Small intestine (tissue), 7 donors: Measurements from ENCODE around the gene ARHGAP30. TPM values are rescaled to one million over a fixed set of nuclear protein-coding genes. Genes with fewer than 3 reads are reported as not detected.
"Not testable (repeated sequence)": the region's sequence is repeated elsewhere in the genome, so short reads cannot be mapped to it uniquely, and the experiment has no call there.

Source experiments
- DNase-seq, 2 donors: peaks; one replicate each; pipeline versions ENCODE4 v3.0.0 to v3.0.0-alpha.2; 2013
- FAIRE-seq: peaks from 2 replicates; lab custom pipeline; 2012; peaks lifted over from hg19 to GRCh38; lab: Jason Lieb, UNC
- H3K27ac ChIP-seq, 3 donors: one replicate each; pipeline ENCODE4 v1.5.1; 2013; ENCODE audit warnings: low read length in 2 of 3, mild to moderate bottlenecking in 2 of 3, control low read depth in 1 of 3, inconsistent platforms in 1 of 3, low read depth in 1 of 3, moderate library complexity in 1 of 3
- H3K27me3 ChIP-seq, 3 donors: one replicate each; pipeline ENCODE4 v1.6.1; 2013; ENCODE audit warnings: low read length in 3 of 3, inconsistent platforms in 1 of 3; ENCODE audit not compliant: control insufficient read depth in 3 of 3, insufficient read depth in 3 of 3
- H3K36me3 ChIP-seq, 3 donors: one replicate each; pipeline ENCODE4 v1.6.1; 2013; ENCODE audit warnings: low read length in 3 of 3, inconsistent platforms in 1 of 3, low read depth in 1 of 3, mild to moderate bottlenecking in 1 of 3, moderate library complexity in 1 of 3; ENCODE audit not compliant: control insufficient read depth in 3 of 3, insufficient read depth in 2 of 3
- H3K4me1 ChIP-seq, 3 donors: one replicate each; pipeline ENCODE4 v1.6.1; 2013; ENCODE audit warnings: low read length in 2 of 3, inconsistent platforms in 1 of 3, low read depth in 1 of 3, mild to moderate bottlenecking in 1 of 3, moderate library complexity in 1 of 3; ENCODE audit not compliant: control insufficient read depth in 3 of 3, insufficient read depth in 2 of 3
- H3K4me3 ChIP-seq, 3 donors: one replicate each; pipeline ENCODE4 v1.5.1; 2013; ENCODE audit warnings: low read length in 3 of 3, control low read depth in 1 of 3, inconsistent platforms in 1 of 3, low read depth in 1 of 3, mild to moderate bottlenecking in 1 of 3, moderate library complexity in 1 of 3
- H3K9me3 ChIP-seq, 2 donors: one replicate each; pipeline ENCODE4 v1.6.1; 2013; ENCODE audit warnings: low read depth in 1 of 2, low read length in 1 of 2; ENCODE audit not compliant: control insufficient read depth in 2 of 2, insufficient read depth in 1 of 2
- WGBS, 3 donors: extraction: QIAGEN DNeasy Blood & Tissue Kit; methylation state at CpG; one replicate each; pipeline ENCODE4 v1.1.7; 2013; 5-methylcytosine and 5-hydroxymethylcytosine counted together
- polyA plus RNA-seq, 4 donors: library from polyadenylated mRNA; stranded (reverse) in 3 of 4; unstranded in 1 of 4; fragments of 200-250 nt in 3 of 4; fragments of 120-200 nt in 1 of 4; gene quantifications; one replicate each; pipeline versions ENCODE4 v1.2.1 to v1.2.3, GENCODE V29; 2013
- donor health status: healthy with polysubstance abuse.
- donor health status: control.
- donor health status: control.
- donor health status: Bipolar disorder and iron deficiency.
- donor health status: healthy.

The ARHGAP30 gene
- polyA plus RNA-seq, 4 donors = 2.2 to 5.8 (median 5.2) TPM

- peaks cover 0 to 3% (median 0%) of the 10 kb centered on the region in 3 donors for H3K36me3 ChIP-seq
- WGBS, 3 donors = 12% methylated on average over 33 to 34 of the region's 34 CpGs
- DNase-seq (peak; percentile 98 to 99), FAIRE-seq (no peak)
- H3K27ac ChIP-seq = peak overlapping the region; percentile 87 to 98 (median 93)
- peaks cover 0 to 3% (median 0%) of the 10 kb centered on the region in 3 donors for H3K27me3 ChIP-seq
- peaks cover 0 to 22% (median 6%) of the 10 kb centered on the region in 3 donors for H3K4me1 ChIP-seq
- H3K9me3 ChIP-seq = no peaks in the 10 kb centered on the region
- H3K4me3 ChIP-seq = peak overlapping the region; percentile 61 to 63 (median 63)
These were observed 48.3 kb downstream of the ARHGAP30 start for GRCh38 chr1:161021165-161021969.

DNA sequence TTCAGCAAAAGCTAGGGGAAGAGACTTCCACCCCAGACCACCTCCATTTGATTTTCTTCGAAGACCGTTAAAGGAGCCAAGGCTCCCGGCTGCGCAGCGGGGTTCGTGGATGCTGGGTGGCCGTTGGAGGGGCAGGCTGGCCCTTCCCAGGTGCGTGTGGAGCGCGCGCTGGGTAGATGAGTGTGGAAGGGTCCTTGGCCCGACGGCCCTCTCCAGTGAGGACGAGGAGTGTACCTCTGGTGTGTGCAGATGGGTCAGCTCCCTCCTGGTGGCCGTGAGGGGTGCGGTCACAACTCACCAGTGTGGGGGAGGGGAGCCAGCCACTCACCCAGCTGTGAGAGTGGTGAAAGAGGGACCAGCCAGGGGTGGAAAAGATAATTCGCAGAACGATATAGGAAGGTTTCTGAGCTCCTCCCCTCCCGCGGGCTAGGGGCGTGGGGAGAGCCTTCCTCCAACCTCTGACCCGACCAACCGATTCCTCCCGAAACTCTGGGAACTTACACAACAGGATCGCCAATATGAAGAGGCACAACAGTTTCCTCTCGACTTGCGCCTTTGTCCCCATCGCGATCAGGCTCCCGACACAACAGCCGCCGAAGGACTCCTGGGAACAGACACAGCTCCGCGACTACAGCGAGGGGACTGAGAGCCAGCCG is 49.1 kb downstream of the ARHGAP30 start, which contains the start of gene F11R:
Gene F11R, minus strand, starts transcription at position 644 of the 656 bp plus-strand sequence. Its CDS starts 79 bp downstream, at position 565.
- peaks cover 0 to 3% (median 0%) of the 10 kb centered on the region in 3 donors for H3K27me3 ChIP-seq
- peaks cover 0 to 5% (median 0%) of the 10 kb centered on the region in 3 donors for H3K36me3 ChIP-seq
- DNase-seq = peak; percentile 75 to 87
- H3K4me3 ChIP-seq = peak within 1 kb of the TSS; percentile 61 to 63 (median 63)
- peaks cover 0 to 29% (median 6%) of the 10 kb centered on the region in 3 donors for H3K4me1 ChIP-seq
- no peak for FAIRE-seq
- H3K27ac ChIP-seq = peak within 1 kb of the TSS; percentile 87 to 98 (median 93)
- H3K9me3 ChIP-seq = no peaks in the 10 kb centered on the region
- 1% methylated on average over 32 to 36 of the region's 36 CpGs for WGBS, 3 donors

- Histone ChIP-seq H3K9me3 (no peaks in the 10 kb centered on the region), H3K36me3 (peaks cover 0 to 5% (median 0%) of the 10 kb centered on the region in 3 donors), H3K27me3 (peaks cover 0 to 3% (median 0%) of the 10 kb centered on the region in 3 donors), H3K27ac (peak overlapping the region; percentile 87 to 98 (median 93)), H3K4me3 (peak overlapping the region; percentile 61 to 63 (median 63)), H3K4me1 (peaks cover 0 to 34% (median 6%) of the 10 kb centered on the region in 3 donors)
- peak in 1 of 2 donors; percentile 68 for DNase-seq
- whole genome bisulfite sequencing, 3 donors = 7 to 15% (median 13%) methylated on average over 10 of the region's 10 CpGs
- FAIRE-seq = no peak
These were observed 49.8 kb downstream of the ARHGAP30 start for GRCh38 chr1:161019751-161020495.

GRCh38 chr1:161019111-161019660 is 50.5 kb downstream of the ARHGAP30 start:
- Histone ChIP-seq H3K27ac (peak overlapping the region; percentile 46 to 93 (median 87)), H3K4me1 (peaks cover 0 to 41% (median 6%) of the 10 kb centered on the region in 3 donors), H3K4me3 (peak overlapping the region in 2 of 3 donors; percentile 61 to 63)
- not testable (repeated sequence) for FAIRE-seq, H3K36me3 ChIP-seq, DNase-seq, H3K27me3 ChIP-seq, H3K9me3 ChIP-seq
- 68 to 79% (median 75%) methylated on average over 15 of the region's 15 CpGs for WGBS, 3 donors

DNA sequence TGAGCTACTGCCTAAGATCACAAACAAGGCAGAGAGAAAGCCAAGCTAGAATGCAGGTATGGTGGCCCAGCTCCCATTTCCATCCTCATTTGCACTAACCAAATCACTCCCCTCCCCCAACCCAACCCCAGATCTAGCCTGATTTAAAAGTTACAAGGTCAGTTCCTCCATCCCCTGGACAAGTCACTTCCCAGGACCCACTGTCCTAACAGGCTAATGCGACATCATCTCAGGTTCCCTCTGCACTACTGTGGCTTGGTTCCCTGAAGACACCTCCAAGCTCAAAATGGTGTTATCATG is 51.1 kb downstream of the ARHGAP30 start:
- H3K27me3 ChIP-seq = peaks cover 0 to 3% (median 0%) of the 10 kb centered on the region in 3 donors
- H3K9me3 ChIP-seq = no peaks in the 10 kb centered on the region
- FAIRE-seq (no peak), DNase-seq (no peak)
- H3K4me1 ChIP-seq = peaks cover 0 to 45% (median 6%) of the 10 kb centered on the region in 3 donors
- H3K27ac ChIP-seq = peak overlapping the region; percentile 74 to 93 (median 84)
- H3K36me3 ChIP-seq = peaks cover 0 to 5% (median 0%) of the 10 kb centered on the region in 3 donors
- peak overlapping the region in 2 of 3 donors; percentile 61 to 63 for H3K4me3 ChIP-seq
- WGBS, 3 donors = 83 to 93% (median 92%) methylated on average over 1 of the region's 1 CpG

DNA sequence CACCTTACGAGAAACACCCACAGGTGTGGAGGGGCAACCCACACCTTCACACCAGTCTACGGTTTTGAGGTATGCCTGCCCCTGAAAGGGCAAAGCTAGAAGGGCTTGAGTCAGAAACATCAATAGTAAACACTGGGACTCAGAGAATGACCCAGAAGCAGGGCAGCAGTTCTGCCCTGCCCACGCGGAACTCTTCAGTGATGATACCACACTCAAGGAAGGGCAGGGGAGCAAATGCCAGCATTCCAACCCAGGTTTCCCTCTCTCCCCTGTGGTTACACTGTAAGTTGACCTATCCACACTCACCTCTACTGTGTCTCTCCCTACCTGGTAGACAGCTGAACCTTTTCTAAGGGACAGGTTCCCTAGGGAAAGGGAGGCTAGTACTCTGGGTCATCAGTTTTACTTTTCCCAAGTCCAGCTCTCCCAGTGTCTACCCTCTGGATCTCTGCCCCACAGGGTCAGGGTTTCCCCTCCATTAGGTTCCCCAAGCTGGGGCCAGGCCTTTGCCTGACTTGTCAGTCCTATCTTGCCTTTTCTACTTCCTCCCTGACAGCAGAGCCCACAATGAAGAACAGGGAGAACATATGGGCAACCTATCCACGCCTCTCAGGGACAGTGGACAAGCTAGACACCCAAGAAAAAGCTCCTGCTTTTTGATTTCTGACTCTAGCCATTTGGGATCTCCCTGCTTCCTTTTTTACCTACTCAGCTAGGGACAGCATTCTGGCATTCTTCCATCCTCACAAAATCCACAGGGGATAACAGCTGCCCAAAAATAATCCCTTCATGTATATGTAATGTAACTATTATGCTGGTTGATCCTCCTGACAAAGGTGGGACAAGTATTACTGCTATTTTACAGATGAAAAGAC is 51.7 kb downstream of the ARHGAP30 start:
- H3K9me3 ChIP-seq = no peaks in the 10 kb centered on the region
- peaks cover 0 to 7% (median 0%) of the 10 kb centered on the region in 3 donors for H3K36me3 ChIP-seq
- 40 to 70% (median 60%) methylated on average over 5 of the region's 5 CpGs for WGBS, 3 donors
- H3K27ac ChIP-seq = peak overlapping the region; percentile 74 to 93 (median 84)
- peaks cover 3 to 51% (median 10%) of the 10 kb centered on the region in 3 donors for H3K4me1 ChIP-seq
- FAIRE-seq = no peak
- peaks cover 0 to 3% (median 0%) of the 10 kb centered on the region in 3 donors for H3K27me3 ChIP-seq
- peak overlapping the region in 2 of 3 donors; percentile 61 to 63 for H3K4me3 ChIP-seq
- DNase-seq = peak in 1 of 2 donors; percentile 52

DNA sequence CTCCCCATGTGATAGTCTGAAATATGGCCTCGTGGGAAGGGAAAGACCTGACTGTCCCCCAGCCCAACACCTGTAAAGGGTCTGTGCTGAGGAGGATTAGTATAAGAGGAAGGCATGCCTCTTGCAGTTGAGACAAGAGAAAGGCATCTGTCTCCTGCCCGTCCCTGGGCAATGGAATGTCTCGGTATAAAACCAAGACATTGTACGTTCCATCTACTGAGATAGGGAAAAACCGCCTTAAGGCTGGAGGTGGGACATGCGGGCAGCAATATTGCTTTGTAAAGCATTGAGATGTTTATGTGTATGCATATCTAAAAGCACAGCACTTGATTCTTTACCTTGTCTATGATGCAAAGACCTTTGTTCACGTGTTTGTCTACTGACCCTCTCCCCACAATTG is 52.5 kb downstream of the ARHGAP30 start:
- WGBS, 3 donors = 53 to 65% (median 56%) methylated on average over 5 to 6 of the region's 7 CpGs
- FAIRE-seq, DNase-seq: not testable (repeated sequence)

More for the DNA sequence above, 52.5 kb downstream of the ARHGAP30 start:
- Histone ChIP-seq H3K27ac (peak overlapping the region; percentile 38 to 93 (median 74)), H3K4me1 (peaks cover 4 to 57% (median 14%) of the 10 kb centered on the region in 3 donors)
- H3K9me3 ChIP-seq, H3K27me3 ChIP-seq, H3K4me3 ChIP-seq, H3K36me3 ChIP-seq: not testable (repeated sequence)
